ENCODE results near the gene EML4. TPM values are rescaled to one million over a fixed set of nuclear protein-coding genes. Genes with fewer than 3 reads are reported as not detected.

The EML4 gene
- total and polyA plus RNA-seq, 4 donors, result 22.6 to 85.8 (median 54.4) TPM

- H3K36me3 ChIP-seq (ENCODE audit: control insufficient read depth in 4 of 4, insufficient read depth in 4 of 4, low read length in 4 of 4), result peaks cover 0 to 2% (median 0%) of the 10 kb centered on the region in 4 donors
- no peak for ATAC-seq (ENCODE audit: insufficient read depth, low FRiP score)
- no peak overlapping the region for H3K4me3 ChIP-seq
- no peaks in the 10 kb centered on the region for H3K9me3 ChIP-seq (ENCODE audit: control insufficient read depth in 4 of 4, insufficient read depth in 3 of 4, low read length in 3 of 4)
- TF ChIP-seq, protein P1, sequence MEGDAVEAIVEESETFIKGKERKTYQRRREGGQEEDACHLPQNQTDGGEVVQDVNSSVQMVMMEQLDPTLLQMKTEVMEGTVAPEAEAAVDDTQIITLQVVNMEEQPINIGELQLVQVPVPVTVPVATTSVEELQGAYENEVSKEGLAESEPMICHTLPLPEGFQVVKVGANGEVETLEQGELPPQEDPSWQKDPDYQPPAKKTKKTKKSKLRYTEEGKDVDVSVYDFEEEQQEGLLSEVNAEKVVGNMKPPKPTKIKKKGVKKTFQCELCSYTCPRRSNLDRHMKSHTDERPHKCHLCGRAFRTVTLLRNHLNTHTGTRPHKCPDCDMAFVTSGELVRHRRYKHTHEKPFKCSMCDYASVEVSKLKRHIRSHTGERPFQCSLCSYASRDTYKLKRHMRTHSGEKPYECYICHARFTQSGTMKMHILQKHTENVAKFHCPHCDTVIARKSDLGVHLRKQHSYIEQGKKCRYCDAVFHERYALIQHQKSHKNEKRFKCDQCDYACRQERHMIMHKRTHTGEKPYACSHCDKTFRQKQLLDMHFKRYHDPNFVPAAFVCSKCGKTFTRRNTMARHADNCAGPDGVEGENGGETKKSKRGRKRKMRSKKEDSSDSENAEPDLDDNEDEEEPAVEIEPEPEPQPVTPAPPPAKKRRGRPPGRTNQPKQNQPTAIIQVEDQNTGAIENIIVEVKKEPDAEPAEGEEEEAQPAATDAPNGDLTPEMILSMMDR (IDR thresholded peaks at IDR 0.05; ENCODE audit: control extremely low read depth, extremely low read depth), result no peak
- H3K4me1 ChIP-seq (ENCODE audit: control insufficient read depth in 5 of 5, insufficient read depth in 5 of 5, low read length in 5 of 5), result peaks cover 0 to 20% (median 0%) of the 10 kb centered on the region in 5 donors
- no peak overlapping the region for H3K9ac ChIP-seq (ENCODE audit: insufficient read depth in 1 of 2, low read length in 2 of 2)
- no peak for DNase-seq
- WGBS, 2 donors, result 86 to 91% methylated on average over 1 of the region's 1 CpG
- no peaks in the 10 kb centered on the region for H3K27me3 ChIP-seq (ENCODE audit: control insufficient read depth in 3 of 3, insufficient read depth in 3 of 3, low read length in 2 of 3)
- H3K27ac ChIP-seq (ENCODE audit: low read depth in 1 of 2, low read length in 1 of 2), result no peak overlapping the region
These were observed 58.9 kb downstream of the EML4 start for GRCh38 chr2:42228101-42228500.

DNA sequence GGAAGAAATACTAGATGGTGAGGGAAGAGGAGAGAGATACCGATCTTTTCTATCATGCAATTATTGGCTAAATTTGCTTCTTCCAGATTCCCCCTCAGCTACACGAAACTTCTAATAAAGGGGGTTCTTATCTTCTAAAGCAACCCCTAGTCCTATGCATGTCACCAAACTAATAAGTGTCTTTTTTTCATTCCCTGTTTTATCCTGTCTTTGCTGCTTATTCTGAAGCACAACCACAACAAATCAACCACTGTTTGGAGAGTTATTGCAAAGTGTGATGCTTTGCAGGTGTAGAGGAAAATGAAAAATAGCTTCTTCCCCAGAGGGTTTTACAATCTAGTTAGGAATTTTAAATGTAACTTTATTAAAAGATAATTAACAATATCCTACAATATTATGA, 60.8 kb downstream of the EML4 start:
- H3K36me3 ChIP-seq (ENCODE audit: control insufficient read depth in 4 of 4, insufficient read depth in 4 of 4, low read length in 4 of 4), result no peaks in the 10 kb centered on the region
- H3K4me3 ChIP-seq, result no peak overlapping the region
- TF ChIP-seq, protein P1 (IDR thresholded peaks at IDR 0.05; ENCODE audit: control extremely low read depth, extremely low read depth), result no peak
- no peak overlapping the region for H3K9ac ChIP-seq (ENCODE audit: insufficient read depth in 1 of 2, low read length in 2 of 2)
- 91 to 96% methylated on average over 2 of the region's 2 CpGs for WGBS, 2 donors
- H3K27ac ChIP-seq (ENCODE audit: low read depth in 1 of 2, low read length in 1 of 2), result no peak overlapping the region
- H3K9me3 ChIP-seq (ENCODE audit: control insufficient read depth in 4 of 4, insufficient read depth in 3 of 4, low read length in 3 of 4), result no peaks in the 10 kb centered on the region
- ATAC-seq (ENCODE audit: insufficient read depth, low FRiP score), result no peak
- H3K4me1 ChIP-seq (ENCODE audit: control insufficient read depth in 5 of 5, insufficient read depth in 5 of 5, low read length in 5 of 5), result peaks cover 0 to 18% (median 9%) of the 10 kb centered on the region in 5 donors
- H3K27me3 ChIP-seq (ENCODE audit: control insufficient read depth in 3 of 3, insufficient read depth in 3 of 3, low read length in 2 of 3), result no peaks in the 10 kb centered on the region
- no peak for DNase-seq

DNA sequence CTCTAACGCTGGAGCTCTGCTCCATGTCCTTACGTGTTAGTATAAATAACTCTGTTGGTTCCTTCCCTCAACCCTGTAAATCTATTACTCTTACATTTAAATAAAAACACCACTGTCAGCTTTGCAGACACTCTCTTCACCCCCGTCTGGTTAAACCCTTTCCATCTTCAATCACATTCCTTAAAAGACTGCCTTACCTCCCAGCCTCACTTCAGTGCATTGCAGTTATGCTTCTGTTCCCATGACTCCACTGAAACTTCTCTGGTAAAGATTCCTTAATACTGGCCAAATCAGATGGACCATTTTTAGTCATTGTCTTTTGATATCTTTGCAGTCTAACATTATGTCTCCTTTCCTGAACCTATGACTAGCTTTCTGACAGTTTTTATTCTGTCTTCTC, 61.7 kb downstream of the EML4 start:
- WGBS, 2 donors, result 85 to 88% methylated on average over 3 of the region's 3 CpGs
- H3K9me3 ChIP-seq (ENCODE audit: control insufficient read depth in 4 of 4, insufficient read depth in 3 of 4, low read length in 3 of 4), result no peaks in the 10 kb centered on the region
- ATAC-seq (ENCODE audit: insufficient read depth, low FRiP score) (no peak), DNase-seq (no peak)
- H3K27me3 ChIP-seq (ENCODE audit: control insufficient read depth in 3 of 3, insufficient read depth in 3 of 3, low read length in 2 of 3), result no peaks in the 10 kb centered on the region
- TF ChIP-seq, protein P1 (IDR thresholded peaks at IDR 0.05; ENCODE audit: control extremely low read depth, extremely low read depth), result no peak
- H3K27ac ChIP-seq (ENCODE audit: low read depth in 1 of 2, low read length in 1 of 2), result no peak overlapping the region
- H3K36me3 ChIP-seq (ENCODE audit: control insufficient read depth in 4 of 4, insufficient read depth in 4 of 4, low read length in 4 of 4), result no peaks in the 10 kb centered on the region
- H3K4me1 ChIP-seq (ENCODE audit: control insufficient read depth in 5 of 5, insufficient read depth in 5 of 5, low read length in 5 of 5), result peaks cover 0 to 18% (median 9%) of the 10 kb centered on the region in 5 donors
- no peak overlapping the region for H3K9ac ChIP-seq (ENCODE audit: insufficient read depth in 1 of 2, low read length in 2 of 2)
- H3K4me3 ChIP-seq, result no peak overlapping the region

GRCh38 chr2:42232024-42232423, 62.9 kb downstream of the EML4 start:
- Histone ChIP-seq H3K9me3 (ENCODE audit: control insufficient read depth in 4 of 4, insufficient read depth in 3 of 4, low read length in 3 of 4) (no peaks in the 10 kb centered on the region), H3K4me1 (ENCODE audit: control insufficient read depth in 5 of 5, insufficient read depth in 5 of 5, low read length in 5 of 5) (peaks cover 0 to 18% (median 9%) of the 10 kb centered on the region in 5 donors), H3K36me3 (ENCODE audit: control insufficient read depth in 4 of 4, insufficient read depth in 4 of 4, low read length in 4 of 4) (no peaks in the 10 kb centered on the region), H3K4me3 (no peak overlapping the region), H3K27ac (ENCODE audit: low read depth in 1 of 2, low read length in 1 of 2) (no peak overlapping the region), H3K27me3 (ENCODE audit: control insufficient read depth in 3 of 3, insufficient read depth in 3 of 3, low read length in 2 of 3) (no peaks in the 10 kb centered on the region), H3K9ac (ENCODE audit: insufficient read depth in 1 of 2, low read length in 2 of 2) (no peak overlapping the region)
- ATAC-seq (ENCODE audit: insufficient read depth, low FRiP score), result no peak
- WGBS, 2 donors, result 87 to 100% methylated on average over 1 of the region's 1 CpG
- no peak for DNase-seq
- TF ChIP-seq, protein P1 (IDR thresholded peaks at IDR 0.05; ENCODE audit: control extremely low read depth, extremely low read depth), result no peak
